ENCODE results near the gene E2F1.
"Not testable (repeated sequence)": the region's sequence is repeated elsewhere in the genome, so short reads cannot be mapped to it uniquely, and the experiment has no call there.

The E2F1 gene

GRCh38 chr20:33656783-33657703, 29.1 kb downstream of the E2F1 start:
- no peak for DNase-seq

GRCh38 chr20:33656010-33656782, 30.0 kb downstream of the E2F1 start:
- no peak for DNase-seq

- no peak for DNase-seq
Observed at GRCh38 chr20:33655164-33655563, 31.0 kb downstream of the E2F1 start.

- no peak for DNase-seq
Observed at GRCh38 chr20:33654680-33655161, 31.5 kb downstream of the E2F1 start.

GRCh38 chr20:33653900-33654596, 32.1 kb downstream of the E2F1 start:
- DNase-seq: no peak

- DNase-seq: peak; percentile 41
Observed at GRCh38 chr20:33653218-33653899, 32.8 kb downstream of the E2F1 start.

GRCh38 chr20:33651562-33652048, 34.6 kb downstream of the E2F1 start:
- no peak for DNase-seq

- no peak for DNase-seq
Observed at GRCh38 chr20:33650753-33651561, 35.2 kb downstream of the E2F1 start.

- DNase-seq: no peak
Observed at GRCh38 chr20:33650111-33650752, 36.0 kb downstream of the E2F1 start.

- no peak for DNase-seq
Observed at GRCh38 chr20:33649201-33649681, 36.9 kb downstream of the E2F1 start.

GRCh38 chr20:33648396-33649004, 37.7 kb downstream of the E2F1 start:
- no peak for DNase-seq

GRCh38 chr20:33647603-33648395, 38.4 kb downstream of the E2F1 start:
- DNase-seq: no peak

- DNase-seq: not testable (repeated sequence)
Observed at GRCh38 chr20:33646959-33647602, 39.1 kb downstream of the E2F1 start.

- DNase-seq: no peak
Observed at GRCh38 chr20:33646191-33646590, 40.0 kb downstream of the E2F1 start.

GRCh38 chr20:33645396-33645795, 40.8 kb downstream of the E2F1 start:
- no peak for DNase-seq

GRCh38 chr20:33645072-33645358, 41.2 kb downstream of the E2F1 start:
- DNase-seq: no peak

GRCh38 chr20:33644313-33645071, 41.7 kb downstream of the E2F1 start:
- DNase-seq: no peak

- DNase-seq: no peak
Observed at GRCh38 chr20:33640287-33640686, 45.9 kb downstream of the E2F1 start.

All from CD4-positive, alpha-beta T cell treated with Interferon gamma for 1 hour (primary cell).